HEK293 (cell line): ENCODE results near the gene POMT2.

Experiments used
- CTCF ChIA-PET: fragments of 350-600 bp; formaldehyde crosslinking; extraction: SDS; loops from one replicate; lab custom pipeline; 2021; ENCODE audit warnings: antibody characterized with exemption; lab: Yijun Ruan, JAX
- POLR2A ChIA-PET: fragments of 300-600 bp; formaldehyde crosslinking; extraction: SDS; loops from one replicate; lab custom pipeline; 2020; ENCODE audit warnings: antibody characterized with exemption, inconsistent platforms; lab: Yijun Ruan, JAX
- H3K27ac ChIP-seq: fragments of 200-500 bp; sonication (Bioruptor generic); 2 replicates; pipeline ENCODE4 v1.5.1; 2014; ENCODE audit warnings: low read depth, low read length, control low read depth, inconsistent platforms; ENCODE audit errors: extremely low read depth
- H3K36me3 ChIP-seq, 2 experiments: fragments of 200-500 bp in 1 of 2; sonication (Bioruptor generic) in 1 of 2; 1 replicate in 1 of 2; 2 replicates in 1 of 2; pipeline ENCODE4 v1.5.1; 2014 to 2017; ENCODE audit warnings: inconsistent platforms in 2 of 2, low read length in 2 of 2; ENCODE audit not compliant: control insufficient read depth in 2 of 2, insufficient read depth in 1 of 2
- H3K4me1 ChIP-seq: fragments of 200-500 bp; sonication (Bioruptor generic); 2 replicates; pipeline ENCODE4 v1.5.1; 2014; ENCODE audit warnings: mild to moderate bottlenecking, low read length, inconsistent platforms; ENCODE audit not compliant: control insufficient read depth, insufficient read depth
- H3K4me3 ChIP-seq: 2 replicates; pipeline ENCODE4 v1.5.1; 2011; ENCODE audit warnings: low read depth, mild to moderate bottlenecking, control low read depth, low read length, moderate library complexity
- H3K9me3 ChIP-seq: fragments of 200-500 bp; sonication (Bioruptor generic); 2 replicates; pipeline ENCODE4 v1.5.1; 2014; ENCODE audit warnings: low read depth, low read length, inconsistent platforms; ENCODE audit not compliant: control insufficient read depth, insufficient read depth
- KLF10 ChIP-seq: fragments of 450-650 bp; IDR thresholded peaks from 2 replicates; pipeline ENCODE4 v1.5.1; 2018; ENCODE audit warnings: missing biosample characterization, mild to moderate bottlenecking, missing genetic modification characterization
- PRDM6 ChIP-seq: fragments of 450-650 bp; formaldehyde crosslinking; IDR thresholded peaks from 2 replicates; pipeline ENCODE4 v1.5.1; 2017; ENCODE audit warnings: missing biosample characterization, missing genetic modification characterization
- ZBTB11 ChIP-seq: fragments of 450-650 bp; formaldehyde crosslinking; conservative IDR thresholded peaks from 2 replicates; pipeline ENCODE4 v1.5.1; 2016; ENCODE audit warnings: low read depth, missing biosample characterization, missing genetic modification characterization
- ZBTB6 ChIP-seq: fragments of 450-650 bp; formaldehyde crosslinking; IDR thresholded peaks from 2 replicates; pipeline ENCODE4 v1.5.1; 2017; ENCODE audit warnings: missing biosample characterization, missing genetic modification characterization
- ZFP37 ChIP-seq: fragments of 450-650 bp; formaldehyde crosslinking; IDR thresholded peaks from 2 replicates; pipeline ENCODE4 v1.5.1; 2016; ENCODE audit warnings: missing biosample characterization, missing genetic modification characterization
- ZFP41 ChIP-seq: fragments of 450-650 bp; formaldehyde crosslinking; IDR thresholded peaks from 2 replicates; pipeline ENCODE4 v1.5.1; 2016; ENCODE audit warnings: missing biosample characterization, missing genetic modification characterization, borderline replicate concordance
- ZNF132 ChIP-seq: fragments of 450-650 bp; formaldehyde crosslinking; IDR thresholded peaks from 2 replicates; pipeline ENCODE4 v1.5.1; 2017; ENCODE audit warnings: missing biosample characterization, missing genetic modification characterization, borderline replicate concordance
- ZNF140 ChIP-seq: fragments of 450-650 bp; formaldehyde crosslinking; IDR thresholded peaks from 2 replicates; pipeline ENCODE4 v1.5.1; 2016; ENCODE audit warnings: missing biosample characterization, missing genetic modification characterization
- ZNF146 ChIP-seq: fragments of 450-650 bp; formaldehyde crosslinking; IDR thresholded peaks from 2 replicates; pipeline ENCODE4 v1.5.1; 2016; ENCODE audit warnings: missing biosample characterization, missing genetic modification characterization
- ZNF37A ChIP-seq: fragments of 450-650 bp; IDR thresholded peaks from 2 replicates; pipeline ENCODE4 v1.5.1; 2018; ENCODE audit warnings: missing biosample characterization, missing genetic modification characterization
- ZNF398 ChIP-seq: fragments of 450-650 bp; formaldehyde crosslinking; IDR thresholded peaks from 2 replicates; pipeline ENCODE4 v1.5.1; 2017; ENCODE audit warnings: missing biosample characterization, missing genetic modification characterization
- ZNF510 ChIP-seq: fragments of 450-650 bp; formaldehyde crosslinking; IDR thresholded peaks from 2 replicates; pipeline ENCODE4 v1.5.1; 2018; ENCODE audit warnings: mild to moderate bottlenecking, missing genetic modification characterization, missing biosample characterization; ENCODE audit not compliant: insufficient replicate concordance
- ZNF530 ChIP-seq: fragments of 450-650 bp; formaldehyde crosslinking; IDR thresholded peaks from 2 replicates; pipeline ENCODE4 v1.5.1; 2016; ENCODE audit warnings: low read depth, missing biosample characterization, missing genetic modification characterization
- ZNF548 ChIP-seq: fragments of 450-650 bp; formaldehyde crosslinking; IDR thresholded peaks from 2 replicates; pipeline ENCODE4 v1.5.1; 2016; ENCODE audit warnings: missing biosample characterization, missing genetic modification characterization
- ZNF549 ChIP-seq: fragments of 450-650 bp; IDR thresholded peaks from 2 replicates; pipeline ENCODE4 v1.5.1; 2018; ENCODE audit warnings: missing biosample characterization, missing genetic modification characterization, mild to moderate bottlenecking, inconsistent platforms, moderate library complexity
- ZNF558 ChIP-seq: fragments of 450-650 bp; formaldehyde crosslinking; IDR thresholded peaks from 2 replicates; pipeline ENCODE4 v1.5.1; 2016; ENCODE audit warnings: missing biosample characterization, missing genetic modification characterization
- ZNF596 ChIP-seq: fragments of 450-650 bp; IDR thresholded peaks from 2 replicates; pipeline ENCODE4 v1.5.0; 2018; ENCODE audit warnings: missing biosample characterization, mild to moderate bottlenecking, missing genetic modification characterization, moderate library complexity
- ZNF600 ChIP-seq: fragments of 450-650 bp; formaldehyde crosslinking; IDR thresholded peaks from 2 replicates; pipeline ENCODE4 v1.5.1; 2016; ENCODE audit warnings: missing biosample characterization, missing genetic modification characterization
- ZNF610 ChIP-seq: fragments of 450-650 bp; formaldehyde crosslinking; IDR thresholded peaks from 2 replicates; pipeline ENCODE4 v1.5.1; 2016; ENCODE audit warnings: missing biosample characterization, missing genetic modification characterization, borderline replicate concordance
- ZNF623 ChIP-seq: fragments of 450-650 bp; formaldehyde crosslinking; IDR thresholded peaks from 2 replicates; pipeline ENCODE4 v1.5.1; 2016; ENCODE audit warnings: missing biosample characterization, missing genetic modification characterization
- ZNF645 ChIP-seq: fragments of 450-650 bp; formaldehyde crosslinking; IDR thresholded peaks from 2 replicates; pipeline ENCODE4; 2016; ENCODE audit warnings: missing biosample characterization, missing genetic modification characterization
- ZNF677 ChIP-seq: fragments of 450-650 bp; IDR thresholded peaks from 2 replicates; pipeline ENCODE4 v1.5.0; 2018; ENCODE audit warnings: missing biosample characterization, mild to moderate bottlenecking, missing genetic modification characterization, moderate library complexity
- ZNF747 ChIP-seq: fragments of 450-650 bp; formaldehyde crosslinking; IDR thresholded peaks from 2 replicates; pipeline ENCODE4 v1.5.1; 2016; ENCODE audit warnings: missing biosample characterization, missing genetic modification characterization

POMT2 gene

GRCh38 chr14:77318006-77318553 is 2.6 kb downstream of the POMT2 start:
- POLR2A ChIA-PET = no interaction called here
- Histone ChIP-seq H3K4me3 (no peak overlapping the region), H3K9me3 (no peaks in the 10 kb centered on the region), H3K36me3 (no peaks in the 10 kb centered on the region), H3K4me1 (peaks cover 28% of the 10 kb centered on the region), H3K27ac (no peak overlapping the region)
- TF ChIP-seq ZNF596 (tag by site-specific recombination) (no peak), ZNF610 (tag by site-specific recombination) (no peak), ZNF510 (no peak), ZBTB6 (no peak), PRDM6 (tag by site-specific recombination) (no peak), ZFP37 (tag by site-specific recombination) (no peak), ZNF146 (tag by site-specific recombination) (no peak), ZNF530 (tag by site-specific recombination) (no peak), ZNF37A (tag by site-specific recombination) (no peak), ZFP41 (tag by site-specific recombination) (no peak), ZNF623 (no peak), ZNF645 (tag by site-specific recombination) (no peak), ZNF747 (tag by site-specific recombination) (no peak)
- CTCF ChIA-PET = interaction anchor here (2.3 to 6.8 kb wide), 2 partner anchors 13 to 15 kb away, joined by 7 to 293 read pairs; no protein-coding TSS in a partner anchor

GRCh38 chr14:77316872-77317301 is 3.8 kb downstream of the POMT2 start:
- Histone ChIP-seq H3K4me1 (peaks cover 31% of the 10 kb centered on the region), H3K9me3 (no peaks in the 10 kb centered on the region), H3K36me3 (no peaks in the 10 kb centered on the region), H3K4me3 (no peak overlapping the region), H3K27ac (no peak overlapping the region; the same call in 1 of the 2 replicates)
- no peak for TF ChIP-seq ZNF398 (tag by site-specific recombination)
- peak; percentile 21; the same call in 1 of the 2 replicates for TF ChIP-seq ZNF600 (tag by site-specific recombination)
- CTCF ChIA-PET = interaction anchor here (0.6 to 6.8 kb wide), 16 partner anchors 14 to 444 kb away, joined by 3 to 293 read pairs (median 6); partner anchors contain the start of genes SAMD15 and TMED8
- POLR2A ChIA-PET = interaction anchor here (0.6 to 1.9 kb wide), 4 partner anchors 9 to 173 kb away, joined by 3 to 7 read pairs (median 6); partner anchors contain the start of genes SAMD15 and TMED8

GRCh38 chr14:77316195-77316505 is 4.5 kb downstream of the POMT2 start:
- Histone ChIP-seq H3K36me3 (no peaks in the 10 kb centered on the region), H3K27ac (no peak overlapping the region), H3K4me1 (peaks cover 31% of the 10 kb centered on the region), H3K9me3 (no peaks in the 10 kb centered on the region), H3K4me3 (no peak overlapping the region)
- POLR2A ChIA-PET = interaction anchor here (0.6 to 1.9 kb wide), 8 partner anchors 9 to 173 kb away, joined by 3 to 15 read pairs (median 4); partner anchors contain the start of genes SAMD15 and TMED8
- CTCF ChIA-PET = interaction anchor here (0.5 to 6.8 kb wide), 36 partner anchors 8 to 728 kb away, joined by 3 to 293 read pairs (median 4); partner anchors contain the start of genes SAMD15 and TMED8
- TF ChIP-seq ZBTB11 (tag by site-specific recombination) (no peak), ZNF132 (no peak), ZNF548 (tag by site-specific recombination) (no peak), KLF10 (tag by site-specific recombination) (no peak), ZNF549 (tag by site-specific recombination) (no peak), ZNF677 (no peak), ZNF558 (tag by site-specific recombination) (no peak), ZNF140 (no peak)
